Lung microvascular endothelial cell (primary cell): ENCODE data around the gene SPDL1. TPM values are rescaled to one million over a fixed set of nuclear protein-coding genes. Genes with fewer than 3 reads are reported as not detected.
A peak's percentile ranks its signal among the peaks of the same experiment; 100 is the strongest.

ENCODE experiments used
- DNase-seq, 2 donors: peaks; one replicate each; pipeline versions ENCODE4 v3.0.0 to v3.0.0-alpha.2; 2010; ENCODE audit warnings: low read depth in 2 of 2
- total RNA-seq: library from RNA; depleted of rRNA; stranded (reverse); fragments of >200 nt; gene quantifications from 2 replicates; pipeline ENCODE4 v1.2.1, GENCODE V29; 2014

Gene SPDL1
- total RNA-seq, 1 donor from 2014 or later = 5.2 TPM

- DNase-seq = no peak
Measured at GRCh38 chr5:169628892-169629291, 45.3 kb downstream of the SPDL1 start.

- DNase-seq = peak in 1 of 2 donors; percentile 67
Measured at GRCh38 chr5:169629847-169630548, 46.4 kb downstream of the SPDL1 start.

- no peak for DNase-seq
Measured at GRCh38 chr5:169631360-169631759, 47.8 kb downstream of the SPDL1 start.

GRCh38 chr5:169632946-169633345, 49.4 kb downstream of the SPDL1 start:
- no peak for DNase-seq

GRCh38 chr5:169634606-169635005, 51.0 kb downstream of the SPDL1 start:
- no peak for DNase-seq

- DNase-seq = no peak
Measured at GRCh38 chr5:169635936-169636335, 52.4 kb downstream of the SPDL1 start.

GRCh38 chr5:169636477-169637084, 53.0 kb downstream of the SPDL1 start:
- DNase-seq = no peak

- no peak for DNase-seq
Measured at GRCh38 chr5:169637085-169637548, 53.5 kb downstream of the SPDL1 start, which contains the start of gene DOCK2. Gene DOCK2 (plus strand): TSS chr5:169637275. CDS start chr5:169637327, 52 bp downstream.

- no peak for DNase-seq
Measured at GRCh38 chr5:169637549-169638121, 54.1 kb downstream of the SPDL1 start.

- DNase-seq = peak; percentile 38 to 45
Measured at GRCh38 chr5:169641253-169641652, 57.7 kb downstream of the SPDL1 start.

- DNase-seq = no peak
Measured at GRCh38 chr5:169646856-169647255, 63.3 kb downstream of the SPDL1 start.

- peak in 1 of 2 donors; percentile 29 for DNase-seq
Measured at GRCh38 chr5:169647566-169647965, 64.0 kb downstream of the SPDL1 start.

GRCh38 chr5:169648725-169649310, 65.2 kb downstream of the SPDL1 start:
- peak in 1 of 2 donors; percentile 22 for DNase-seq

- no peak for DNase-seq
Measured at GRCh38 chr5:169649486-169649885, 65.9 kb downstream of the SPDL1 start.

- peak in 1 of 2 donors; percentile 89 for DNase-seq
Measured at GRCh38 chr5:169650701-169651331, 67.2 kb downstream of the SPDL1 start.

GRCh38 chr5:169651526-169651925, 68.0 kb downstream of the SPDL1 start:
- DNase-seq = peak in 1 of 2 donors; percentile 19

GRCh38 chr5:169652057-169652456, 68.5 kb downstream of the SPDL1 start:
- no peak for DNase-seq

- DNase-seq = no peak
Measured at GRCh38 chr5:169653091-169653490, 69.5 kb downstream of the SPDL1 start.
